ENCODE measurements around the gene CLIP1. TPM values are rescaled to one million over a fixed set of nuclear protein-coding genes. Genes with fewer than 3 reads are reported as not detected.

CLIP1 gene
- total RNA-seq, 2 experiments from 2014 or later = 11.2 to 25.6 TPM

GRCh38 chr12:122352394-122352793 lies 70.1 kb downstream of the CLIP1 start:
- no peaks in the 10 kb centered on the region for H3K9me2 ChIP-seq (ENCODE audit: insufficient read depth, low read length)
- peaks cover 9% of the 10 kb centered on the region; the same call in 1 of the 2 replicates for H3K36me3 ChIP-seq (ENCODE audit: insufficient read depth, low read length)
- DNase-seq (ENCODE audit: low spot score) = no peak
- POLR2A ChIA-PET = no interaction called here
- CTCF ChIA-PET (ENCODE audit: unreplicated experiment) = interaction anchor here (0.6 kb wide), 1 partner anchor 241 kb away, joined by 5 read pairs; no protein-coding TSS in a partner anchor
- no peak overlapping the region for H3K4me2 ChIP-seq (ENCODE audit: low read length)
- H3K9me3 ChIP-seq (ENCODE audit: low read length) = no peaks in the 10 kb centered on the region
- BruUV-seq (replicated peaks) = no TSS peak
- no peak overlapping the region for H3K4me3 ChIP-seq (ENCODE audit: low read depth, low read length, poor library complexity, severe bottlenecking)
- H2AFZ ChIP-seq (ENCODE audit: low read length) = no peak overlapping the region
- no peaks in the 10 kb centered on the region for H3K79me2 ChIP-seq (ENCODE audit: insufficient read depth, low read depth, low read length)
- H3K27ac ChIP-seq (ENCODE audit: low read depth, low read length, poor library complexity, severe bottlenecking) = no peak overlapping the region
- TF ChIP-seq CTCF (conservative IDR thresholded peaks at IDR 0.05; ENCODE audit: low read length) = no peak
- TF ChIP-seq EZH2phosphoT487 (IDR thresholded peaks at IDR 0.05; ENCODE audit: borderline replicate concordance, low read depth, low read length) = no peak
- intact Hi-C loops (cut with micrococcal nuclease; ENCODE audit: unreplicated experiment) = no loop called here
- no peaks in the 10 kb centered on the region for H4K20me1 ChIP-seq (ENCODE audit: insufficient read depth, low read length)
- no peaks in the 10 kb centered on the region for H3K4me1 ChIP-seq (ENCODE audit: insufficient read depth, low read length, poor library complexity, severe bottlenecking)

GRCh38 chr12:122350141-122350848 lies 72.2 kb downstream of the CLIP1 start:
- POLR2A ChIA-PET = interaction anchor here (0.6 kb wide), 2 partner anchors 50 to 82 kb away, joined by 5 read pairs; no protein-coding TSS in a partner anchor
- TSS peak; percentile 41 for BruUV-seq (replicated peaks)
- CTCF ChIA-PET (ENCODE audit: unreplicated experiment) = no interaction called here

More at GRCh38 chr12:122350141-122350848, 72.2 kb downstream of the CLIP1 start:
- H3K4me3 ChIP-seq (ENCODE audit: low read depth, low read length, poor library complexity, severe bottlenecking) = no peak overlapping the region
- intact Hi-C loops (cut with micrococcal nuclease; ENCODE audit: unreplicated experiment) = no loop called here
- no peak for TF ChIP-seq EZH2phosphoT487 (IDR thresholded peaks at IDR 0.05; ENCODE audit: borderline replicate concordance, low read depth, low read length)
- TF ChIP-seq CTCF (conservative IDR thresholded peaks at IDR 0.05; ENCODE audit: low read length) = no peak
- H3K9me2 ChIP-seq (ENCODE audit: insufficient read depth, low read length) = no peaks in the 10 kb centered on the region
- no peak overlapping the region for H3K4me2 ChIP-seq (ENCODE audit: low read length)
- no peak for DNase-seq (ENCODE audit: low spot score)
- no peaks in the 10 kb centered on the region for H4K20me1 ChIP-seq (ENCODE audit: insufficient read depth, low read length)
- H3K4me1 ChIP-seq (ENCODE audit: insufficient read depth, low read length, poor library complexity, severe bottlenecking) = no peaks in the 10 kb centered on the region
- H3K79me2 ChIP-seq (ENCODE audit: insufficient read depth, low read depth, low read length) = no peaks in the 10 kb centered on the region
- no peak overlapping the region for H3K27ac ChIP-seq (ENCODE audit: low read depth, low read length, poor library complexity, severe bottlenecking)
- H3K36me3 ChIP-seq (ENCODE audit: insufficient read depth, low read length) = peaks cover 2% of the 10 kb centered on the region; the same call in 1 of the 2 replicates
- no peaks in the 10 kb centered on the region for H3K9me3 ChIP-seq (ENCODE audit: low read length)
- no peak overlapping the region for H2AFZ ChIP-seq (ENCODE audit: low read length)
